ENCODE measurements around the gene HOMER2.

Gene HOMER2

DNA sequence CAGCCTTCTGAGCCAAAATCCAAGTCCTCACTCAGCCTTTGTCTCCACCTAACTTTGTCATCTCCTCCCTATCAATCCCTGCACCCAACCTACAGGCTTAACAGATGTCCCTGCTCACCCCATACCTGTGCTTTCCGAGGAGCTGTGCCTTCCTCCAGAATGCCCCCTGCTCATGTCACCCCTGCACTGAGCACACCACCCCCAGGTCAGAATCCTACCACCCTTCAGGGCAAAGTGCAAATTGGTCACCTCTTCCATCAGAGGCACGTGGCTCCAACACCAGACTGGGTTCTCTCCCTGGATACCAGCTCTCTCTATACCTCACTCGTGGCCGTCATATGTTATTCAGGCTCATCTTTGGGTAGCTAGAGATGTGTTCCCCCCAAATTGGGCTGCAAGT lies 29.8 kb downstream of the HOMER2 start:
- no peaks in the 10 kb centered on the region for H3K9me3 ChIP-seq (ENCODE audit: control insufficient read depth, insufficient read depth, low read length)
- H3K4me1 ChIP-seq (ENCODE audit: control insufficient read depth, low read length): no peaks in the 10 kb centered on the region
- H3K4me2 ChIP-seq (ENCODE audit: low read length): no peak overlapping the region
- no peaks in the 10 kb centered on the region for H3K79me2 ChIP-seq (ENCODE audit: control insufficient read depth, low read length)
- no peak for TF ChIP-seq EZH2phosphoT487 (IDR thresholded peaks at IDR 0.05; ENCODE audit: borderline replicate concordance, low read length)
- no peak overlapping the region for H3K4me3 ChIP-seq (ENCODE audit: low read length)
- no peaks in the 10 kb centered on the region for H3K27me3 ChIP-seq (ENCODE audit: control insufficient read depth, low read length)
- H3K27ac ChIP-seq (ENCODE audit: low read depth, low read length): no peak overlapping the region
- H4K20me1 ChIP-seq (ENCODE audit: control insufficient read depth, insufficient read depth, low read depth, low read length): no peaks in the 10 kb centered on the region
- H3K36me3 ChIP-seq (ENCODE audit: control insufficient read depth, low read length): no peaks in the 10 kb centered on the region
- H3K9me2 ChIP-seq (replicated peaks; ENCODE audit: control insufficient read depth, low read length): no peaks in the 10 kb centered on the region
- no peaks in the 10 kb centered on the region for H3F3A ChIP-seq (ENCODE audit: control insufficient read depth, insufficient read depth)

DNA sequence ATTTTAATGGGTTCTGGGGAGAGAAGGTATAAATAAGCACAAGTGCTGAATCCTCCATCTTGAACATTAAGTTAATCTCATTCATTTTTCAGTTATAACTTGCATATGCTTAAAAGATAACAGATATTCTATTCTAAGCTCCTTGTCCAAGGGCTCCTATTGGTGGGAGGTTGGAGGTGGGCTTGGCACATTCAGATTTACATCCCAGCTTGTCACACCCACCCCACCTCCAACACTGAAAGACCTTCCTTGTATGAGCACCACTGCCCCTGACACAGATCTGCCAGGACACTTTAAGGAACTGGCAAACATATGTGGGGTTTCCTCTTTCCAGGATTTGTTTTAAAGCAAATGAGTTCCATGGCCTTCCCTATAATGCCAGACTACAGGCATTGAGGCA lies 30.6 kb downstream of the HOMER2 start:
- H3K4me2 ChIP-seq (ENCODE audit: low read length): no peak overlapping the region
- no peaks in the 10 kb centered on the region for H3K27me3 ChIP-seq (ENCODE audit: control insufficient read depth, low read length)
- H3K4me1 ChIP-seq (ENCODE audit: control insufficient read depth, low read length): no peaks in the 10 kb centered on the region

DNA sequence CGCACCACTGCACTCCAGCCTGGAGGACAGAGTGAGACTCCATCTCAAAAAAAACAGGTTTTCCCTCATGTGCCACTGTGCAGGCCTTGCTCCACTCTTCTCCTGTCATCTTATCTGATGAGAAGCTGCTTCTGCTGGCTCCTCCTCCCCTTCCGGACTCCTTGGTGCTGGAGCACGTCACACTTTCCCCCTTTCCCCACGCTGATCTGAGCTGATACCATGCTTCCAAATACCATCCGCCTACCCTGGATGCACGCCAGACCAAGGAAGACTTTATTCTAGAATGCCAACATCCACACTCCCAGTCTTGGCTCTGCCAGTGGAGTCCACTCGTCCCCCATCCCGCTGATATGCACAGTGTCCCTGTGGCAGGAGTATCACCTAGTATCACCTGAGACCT lies 31.3 kb downstream of the HOMER2 start:
- TF ChIP-seq, protein P1, sequence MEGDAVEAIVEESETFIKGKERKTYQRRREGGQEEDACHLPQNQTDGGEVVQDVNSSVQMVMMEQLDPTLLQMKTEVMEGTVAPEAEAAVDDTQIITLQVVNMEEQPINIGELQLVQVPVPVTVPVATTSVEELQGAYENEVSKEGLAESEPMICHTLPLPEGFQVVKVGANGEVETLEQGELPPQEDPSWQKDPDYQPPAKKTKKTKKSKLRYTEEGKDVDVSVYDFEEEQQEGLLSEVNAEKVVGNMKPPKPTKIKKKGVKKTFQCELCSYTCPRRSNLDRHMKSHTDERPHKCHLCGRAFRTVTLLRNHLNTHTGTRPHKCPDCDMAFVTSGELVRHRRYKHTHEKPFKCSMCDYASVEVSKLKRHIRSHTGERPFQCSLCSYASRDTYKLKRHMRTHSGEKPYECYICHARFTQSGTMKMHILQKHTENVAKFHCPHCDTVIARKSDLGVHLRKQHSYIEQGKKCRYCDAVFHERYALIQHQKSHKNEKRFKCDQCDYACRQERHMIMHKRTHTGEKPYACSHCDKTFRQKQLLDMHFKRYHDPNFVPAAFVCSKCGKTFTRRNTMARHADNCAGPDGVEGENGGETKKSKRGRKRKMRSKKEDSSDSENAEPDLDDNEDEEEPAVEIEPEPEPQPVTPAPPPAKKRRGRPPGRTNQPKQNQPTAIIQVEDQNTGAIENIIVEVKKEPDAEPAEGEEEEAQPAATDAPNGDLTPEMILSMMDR (IDR thresholded peaks at IDR 0.05; ENCODE audit: low read depth, low read length, poor library complexity, severe bottlenecking): no peak
- TF ChIP-seq EZH2phosphoT487 (IDR thresholded peaks at IDR 0.05; ENCODE audit: borderline replicate concordance, low read length): no peak
- H3K36me3 ChIP-seq (ENCODE audit: control insufficient read depth, low read length): no peaks in the 10 kb centered on the region

More for the DNA sequence above, 30.6 kb downstream of the HOMER2 start:
- Histone ChIP-seq H3K36me3 (ENCODE audit: control insufficient read depth, low read length) (no peaks in the 10 kb centered on the region), H3K9me3 (ENCODE audit: control insufficient read depth, insufficient read depth, low read length) (no peaks in the 10 kb centered on the region), H3F3A (ENCODE audit: control insufficient read depth, insufficient read depth) (no peaks in the 10 kb centered on the region), H3K27ac (ENCODE audit: low read depth, low read length) (no peak overlapping the region), H3K4me3 (ENCODE audit: low read length) (no peak overlapping the region), H3K9me2 (replicated peaks; ENCODE audit: control insufficient read depth, low read length) (no peaks in the 10 kb centered on the region), H3K79me2 (ENCODE audit: control insufficient read depth, low read length) (no peaks in the 10 kb centered on the region), H4K20me1 (ENCODE audit: control insufficient read depth, insufficient read depth, low read depth, low read length) (no peaks in the 10 kb centered on the region)
- TF ChIP-seq EZH2phosphoT487 (IDR thresholded peaks at IDR 0.05; ENCODE audit: borderline replicate concordance, low read length): no peak
- TF ChIP-seq, protein P1 (IDR thresholded peaks at IDR 0.05; ENCODE audit: low read depth, low read length, poor library complexity, severe bottlenecking): no peak

DNA sequence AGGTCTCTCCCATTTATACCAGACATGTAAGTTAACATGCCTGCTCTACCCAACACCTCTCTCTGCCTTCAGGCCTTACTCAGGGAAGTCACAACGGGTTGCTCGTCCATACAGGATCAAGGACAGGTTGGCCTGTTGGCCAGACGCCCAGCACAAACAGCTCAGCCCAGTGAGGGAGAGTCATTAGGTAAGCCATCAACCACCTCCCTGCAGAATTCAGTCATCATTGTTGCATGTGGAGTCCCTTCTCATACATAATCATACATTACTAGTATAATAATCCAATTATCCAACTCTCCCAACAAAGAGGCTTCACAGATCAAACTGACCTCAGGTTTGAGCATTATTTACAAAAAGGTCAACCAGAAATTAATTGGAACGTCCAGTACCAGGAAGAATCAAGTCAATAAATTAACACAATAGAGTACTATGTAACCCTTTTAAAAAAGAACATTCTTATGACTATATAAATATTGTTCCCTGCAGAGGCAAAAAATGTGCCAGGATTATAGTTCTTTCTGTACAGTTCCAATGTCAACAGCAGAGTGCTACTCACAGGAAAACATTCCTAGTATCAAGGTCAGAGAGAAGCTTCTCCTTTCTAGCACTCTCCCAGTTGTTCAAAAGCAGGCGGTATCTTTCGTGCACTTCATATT lies 33.2 kb downstream of the HOMER2 start:
- no peaks in the 10 kb centered on the region for H4K20me1 ChIP-seq (ENCODE audit: control insufficient read depth, insufficient read depth, low read depth, low read length)
- no peaks in the 10 kb centered on the region for H3K9me3 ChIP-seq (ENCODE audit: control insufficient read depth, insufficient read depth, low read length)
- H3K4me1 ChIP-seq (ENCODE audit: control insufficient read depth, low read length): no peaks in the 10 kb centered on the region
- H3F3A ChIP-seq (ENCODE audit: control insufficient read depth, insufficient read depth): no peaks in the 10 kb centered on the region
- H3K27me3 ChIP-seq (ENCODE audit: control insufficient read depth, low read length): no peaks in the 10 kb centered on the region
- no peaks in the 10 kb centered on the region for H3K79me2 ChIP-seq (ENCODE audit: control insufficient read depth, low read length)
- no peak for TF ChIP-seq EZH2phosphoT487 (IDR thresholded peaks at IDR 0.05; ENCODE audit: borderline replicate concordance, low read length)
- TF ChIP-seq, protein P1 (IDR thresholded peaks at IDR 0.05; ENCODE audit: low read depth, low read length, poor library complexity, severe bottlenecking): no peak
- H3K36me3 ChIP-seq (ENCODE audit: control insufficient read depth, low read length): no peaks in the 10 kb centered on the region
- no peak overlapping the region for H3K4me2 ChIP-seq (ENCODE audit: low read length)
- H3K27ac ChIP-seq (ENCODE audit: low read depth, low read length): no peak overlapping the region
- H3K4me3 ChIP-seq (ENCODE audit: low read length): no peak overlapping the region
- H3K9me2 ChIP-seq (replicated peaks; ENCODE audit: control insufficient read depth, low read length): no peaks in the 10 kb centered on the region

More for the DNA sequence above, 31.3 kb downstream of the HOMER2 start:
- Histone ChIP-seq H3K4me1 (ENCODE audit: control insufficient read depth, low read length) (no peaks in the 10 kb centered on the region), H3K79me2 (ENCODE audit: control insufficient read depth, low read length) (no peaks in the 10 kb centered on the region), H3K9me3 (ENCODE audit: control insufficient read depth, insufficient read depth, low read length) (no peaks in the 10 kb centered on the region), H3K27ac (ENCODE audit: low read depth, low read length) (no peak overlapping the region), H3K4me2 (ENCODE audit: low read length) (no peak overlapping the region), H3K27me3 (ENCODE audit: control insufficient read depth, low read length) (no peaks in the 10 kb centered on the region), H3F3A (ENCODE audit: control insufficient read depth, insufficient read depth) (no peaks in the 10 kb centered on the region), H3K9me2 (replicated peaks; ENCODE audit: control insufficient read depth, low read length) (no peaks in the 10 kb centered on the region), H3K4me3 (ENCODE audit: low read length) (no peak overlapping the region), H4K20me1 (ENCODE audit: control insufficient read depth, insufficient read depth, low read depth, low read length) (no peaks in the 10 kb centered on the region)
